ENCODE results near the gene SRGAP3. TPM values are rescaled to one million over a fixed set of nuclear protein-coding genes. Genes with fewer than 3 reads are reported as not detected.
A peak's percentile ranks its signal among the peaks of the same experiment; 100 is the strongest.

SRGAP3 gene
- total RNA-seq, 1 experiment from 2014 or later: 17.9 TPM

DNA sequence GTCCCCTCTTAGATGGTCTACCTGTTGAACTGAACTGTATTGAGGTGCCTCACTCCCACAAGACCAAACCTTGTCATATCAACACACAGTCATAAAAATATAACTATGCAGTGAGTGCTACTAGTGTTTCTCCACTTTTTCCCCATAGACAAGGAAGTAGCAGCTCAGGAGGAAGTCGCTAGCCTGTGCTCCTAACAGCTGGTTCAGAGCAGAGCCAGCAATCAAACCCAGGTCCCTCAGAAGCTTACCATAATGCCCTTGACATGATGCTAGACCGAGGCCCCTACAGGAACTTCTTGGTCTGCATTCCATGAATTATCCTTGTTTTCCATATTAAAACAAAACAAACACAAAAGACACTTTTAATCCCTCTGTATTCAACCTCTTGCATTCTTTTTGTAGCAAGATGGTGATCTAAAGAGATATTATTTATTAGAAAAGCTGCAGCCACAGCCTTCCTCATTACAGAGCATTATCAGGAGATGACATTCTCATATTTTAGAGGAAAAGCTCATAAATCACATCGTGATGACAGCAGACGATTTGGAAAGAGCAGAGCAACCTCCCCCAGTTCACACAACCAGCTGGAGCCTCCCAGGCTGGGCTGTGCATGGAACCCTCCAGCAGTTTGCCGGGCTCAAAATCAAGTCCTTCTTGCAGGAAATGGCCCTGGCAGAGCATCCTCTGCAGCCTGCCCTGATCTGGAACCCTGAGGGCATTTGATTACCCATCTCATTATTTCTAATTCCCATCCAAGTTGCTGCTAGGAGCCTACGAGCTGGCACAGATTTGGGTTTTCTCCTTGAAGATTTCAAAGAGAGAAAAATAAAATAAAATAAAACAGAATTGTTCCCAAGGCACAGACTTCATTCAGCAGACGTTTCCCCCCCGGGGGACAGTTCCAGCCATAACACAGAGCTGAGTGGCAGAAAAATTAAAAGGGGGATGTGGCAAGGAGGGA lies 118.8 kb downstream of the SRGAP3 start:
- no peak for DNase-seq (ENCODE audit: low spot score)
- TF ChIP-seq TEAD4 (CRISPR knock-in tag; IDR thresholded peaks at IDR 0.05) (no peak), ZNF121 (CRISPR knock-in tag; IDR thresholded peaks at IDR 0.05) (no peak), ZNF396 (CRISPR knock-in tag; IDR thresholded peaks at IDR 0.05; ENCODE audit: borderline replicate concordance) (no peak), TP53 (CRISPR knock-in tag; IDR thresholded peaks at IDR 0.05) (no peak), JAZF1 (CRISPR knock-in tag; IDR thresholded peaks at IDR 0.05) (no peak), CREB1 (CRISPR knock-in tag; IDR thresholded peaks at IDR 0.05) (no peak), SMAD4 (CRISPR knock-in tag; IDR thresholded peaks at IDR 0.05) (no peak), CTCF (IDR thresholded peaks at IDR 0.05) (no peak), NR3C1 (CRISPR knock-in tag; conservative IDR thresholded peaks at IDR 0.05; ENCODE audit: low read depth) (no peak), OVOL2 (CRISPR knock-in tag; IDR thresholded peaks at IDR 0.05; ENCODE audit: borderline replicate concordance) (no peak), ATF2 (CRISPR knock-in tag; IDR thresholded peaks at IDR 0.05; ENCODE audit: borderline replicate concordance, low read depth) (no peak), CREM (CRISPR knock-in tag; IDR thresholded peaks at IDR 0.05) (no peak), MXD4 (CRISPR knock-in tag; IDR thresholded peaks at IDR 0.05; ENCODE audit: borderline replicate concordance) (no peak)
- TF ChIP-seq, protein P1, sequence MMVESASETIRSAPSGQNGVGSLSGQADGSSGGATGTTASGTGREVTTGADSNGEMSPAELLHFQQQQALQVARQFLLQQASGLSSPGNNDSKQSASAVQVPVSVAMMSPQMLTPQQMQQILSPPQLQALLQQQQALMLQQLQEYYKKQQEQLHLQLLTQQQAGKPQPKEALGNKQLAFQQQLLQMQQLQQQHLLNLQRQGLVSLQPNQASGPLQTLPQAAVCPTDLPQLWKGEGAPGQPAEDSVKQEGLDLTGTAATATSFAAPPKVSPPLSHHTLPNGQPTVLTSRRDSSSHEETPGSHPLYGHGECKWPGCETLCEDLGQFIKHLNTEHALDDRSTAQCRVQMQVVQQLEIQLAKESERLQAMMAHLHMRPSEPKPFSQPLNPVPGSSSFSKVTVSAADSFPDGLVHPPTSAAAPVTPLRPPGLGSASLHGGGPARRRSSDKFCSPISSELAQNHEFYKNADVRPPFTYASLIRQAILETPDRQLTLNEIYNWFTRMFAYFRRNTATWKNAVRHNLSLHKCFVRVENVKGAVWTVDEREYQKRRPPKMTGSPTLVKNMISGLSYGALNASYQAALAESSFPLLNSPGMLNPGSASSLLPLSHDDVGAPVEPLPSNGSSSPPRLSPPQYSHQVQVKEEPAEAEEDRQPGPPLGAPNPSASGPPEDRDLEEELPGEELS (CRISPR knock-in tag; IDR thresholded peaks at IDR 0.05): no peak
- TF ChIP-seq, protein P2, sequence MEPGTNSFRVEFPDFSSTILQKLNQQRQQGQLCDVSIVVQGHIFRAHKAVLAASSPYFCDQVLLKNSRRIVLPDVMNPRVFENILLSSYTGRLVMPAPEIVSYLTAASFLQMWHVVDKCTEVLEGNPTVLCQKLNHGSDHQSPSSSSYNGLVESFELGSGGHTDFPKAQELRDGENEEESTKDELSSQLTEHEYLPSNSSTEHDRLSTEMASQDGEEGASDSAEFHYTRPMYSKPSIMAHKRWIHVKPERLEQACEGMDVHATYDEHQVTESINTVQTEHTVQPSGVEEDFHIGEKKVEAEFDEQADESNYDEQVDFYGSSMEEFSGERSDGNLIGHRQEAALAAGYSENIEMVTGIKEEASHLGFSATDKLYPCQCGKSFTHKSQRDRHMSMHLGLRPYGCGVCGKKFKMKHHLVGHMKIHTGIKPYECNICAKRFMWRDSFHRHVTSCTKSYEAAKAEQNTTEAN (CRISPR knock-in tag; IDR thresholded peaks at IDR 0.05): no peak
- TF ChIP-seq, protein P3, sequence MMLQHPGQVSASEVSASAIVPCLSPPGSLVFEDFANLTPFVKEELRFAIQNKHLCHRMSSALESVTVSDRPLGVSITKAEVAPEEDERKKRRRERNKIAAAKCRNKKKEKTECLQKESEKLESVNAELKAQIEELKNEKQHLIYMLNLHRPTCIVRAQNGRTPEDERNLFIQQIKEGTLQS (CRISPR knock-in tag; conservative IDR thresholded peaks at IDR 0.05): no peak
- Mint-ChIP-seq H3K27me3 (ENCODE audit: low read depth) (peaks cover 6% of the 10 kb centered on the region), H3K27ac (no peak overlapping the region), H3K36me3 (no peaks in the 10 kb centered on the region), H3K9me3 (no peaks in the 10 kb centered on the region), H3K4me1 (peaks cover 10% of the 10 kb centered on the region), H3K4me3 (no peak overlapping the region)
- ATAC-seq: 0 out of 2 replicates have a peak, but pooled peaks have one; percentile 16
- ChIA-PET CTCF (interaction anchor here (1.0 to 1.8 kb wide), 3 partner anchors 19 to 171 kb away, joined by 3 to 6 read pairs (median 6); partner anchors contain the start of gene SRGAP3), POLR2A (interaction anchor here (0.8 to 1.0 kb wide), 2 partner anchors 9 to 14 kb away, joined by 3 read pairs; no protein-coding TSS in a partner anchor)

DNA sequence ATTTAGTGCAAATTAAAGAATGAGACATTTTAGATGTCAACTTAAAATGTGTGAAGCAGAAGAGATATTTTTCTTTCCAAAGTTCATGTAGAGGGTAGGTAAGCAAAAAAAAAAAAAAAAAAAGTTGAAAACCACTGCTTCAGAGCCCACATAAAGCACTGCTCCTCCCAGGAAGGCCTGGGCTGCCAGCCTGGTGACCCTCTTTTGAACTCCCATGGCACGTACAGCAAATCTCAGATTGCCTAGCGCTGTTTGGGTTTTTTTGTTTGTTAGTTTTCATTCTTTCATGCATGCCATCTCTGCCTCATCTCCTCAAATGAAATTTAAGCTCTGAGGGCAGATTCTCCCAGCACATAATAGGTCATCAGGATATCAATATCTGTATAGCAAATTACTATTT lies 120.1 kb downstream of the SRGAP3 start:
- no peaks in the 10 kb centered on the region for H3K36me3 Mint-ChIP-seq
- CTCF ChIA-PET: no interaction called here
- POLR2A ChIA-PET: interaction anchor here (0.8 kb wide), 1 partner anchor 13 kb away, joined by 3 read pairs; no protein-coding TSS in a partner anchor
- no peaks in the 10 kb centered on the region for H3K9me3 Mint-ChIP-seq
- H3K4me3 Mint-ChIP-seq: no peak overlapping the region
- H3K27ac Mint-ChIP-seq: no peak overlapping the region
- DNase-seq (ENCODE audit: low spot score) (no peak), ATAC-seq (no peak)
- H3K27me3 Mint-ChIP-seq (ENCODE audit: low read depth): no peaks in the 10 kb centered on the region
- H3K4me1 Mint-ChIP-seq: peaks cover 19% of the 10 kb centered on the region
- no peak for TF ChIP-seq HMGA2 (CRISPR knock-in tag; IDR thresholded peaks at IDR 0.05)
- TF ChIP-seq CREB1 (CRISPR knock-in tag; IDR thresholded peaks at IDR 0.05): no peak
- no peak for TF ChIP-seq RORB (CRISPR knock-in tag; IDR thresholded peaks at IDR 0.05)
- no peak for TF ChIP-seq GABPB1 (CRISPR knock-in tag; IDR thresholded peaks at IDR 0.05)
- no peak for TF ChIP-seq SMAD4 (CRISPR knock-in tag; IDR thresholded peaks at IDR 0.05)
- TF ChIP-seq USF1 (CRISPR knock-in tag; IDR thresholded peaks at IDR 0.05): no peak
- TF ChIP-seq PRDM15 (CRISPR knock-in tag; IDR thresholded peaks at IDR 0.05): no peak
- no peak for TF ChIP-seq ETV6 (CRISPR knock-in tag; IDR thresholded peaks at IDR 0.05)
- no peak for TF ChIP-seq RELA (CRISPR knock-in tag; IDR thresholded peaks at IDR 0.05; ENCODE audit: borderline replicate concordance)
- TF ChIP-seq SMAD3 (CRISPR knock-in tag; IDR thresholded peaks at IDR 0.05; ENCODE audit: borderline replicate concordance): no peak

Data from WTC11 (cell line).